ENCODE results near the gene ATXN7L1. TPM values are rescaled to one million over a fixed set of nuclear protein-coding genes. Genes with fewer than 3 reads are reported as not detected.

The ATXN7L1 gene
- total RNA-seq, 1 experiment from 2014 or later, result 29.9 TPM

DNA sequence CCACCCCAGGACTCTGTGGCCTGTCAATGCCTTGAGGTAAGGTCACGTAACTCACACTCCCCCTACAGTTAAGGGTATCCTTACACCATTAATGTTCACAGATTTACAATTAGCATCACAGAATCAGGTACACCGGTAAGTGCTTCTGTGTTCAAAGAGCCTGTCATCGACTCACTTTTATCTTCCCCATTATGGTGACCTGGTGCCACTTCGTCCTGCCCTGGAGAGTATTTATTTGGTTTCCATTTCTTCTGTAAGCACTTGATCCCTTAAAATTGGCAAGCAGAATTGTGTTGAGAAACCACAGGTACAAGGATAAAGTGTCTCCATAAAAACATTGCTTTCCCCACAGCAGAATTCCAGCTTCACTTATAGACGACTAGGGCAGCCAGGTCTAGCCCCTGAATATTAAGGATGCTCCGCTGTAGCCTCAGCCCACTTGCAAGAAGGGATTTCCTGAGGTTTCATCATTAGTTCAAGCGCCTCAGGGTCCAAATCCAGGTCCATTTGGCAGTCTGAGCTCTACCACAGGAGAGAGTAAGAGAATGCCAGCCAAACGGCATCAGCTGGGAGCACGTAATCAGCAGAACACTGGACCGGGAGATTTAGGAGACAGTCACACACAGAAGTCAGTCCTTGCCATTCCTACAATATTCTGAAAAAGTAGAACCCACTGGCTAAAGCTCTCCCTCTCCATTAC, 10.1 kb downstream of the ATXN7L1 start:
- intact Hi-C loops (cut with micrococcal nuclease; ENCODE audit: unreplicated experiment), result no loop called here
- no peak overlapping the region for H3K27ac ChIP-seq (ENCODE audit: low read depth, low read length, poor library complexity, severe bottlenecking)
- no peak overlapping the region for H3K4me3 ChIP-seq (ENCODE audit: low read depth, low read length, poor library complexity, severe bottlenecking)
- H3K27me3 ChIP-seq (replicated peaks; ENCODE audit: insufficient read depth, low read depth, low read length, poor library complexity), result no peaks in the 10 kb centered on the region
- DNase-seq (ENCODE audit: low spot score), result no peak
- H3K9me3 ChIP-seq (ENCODE audit: low read depth, low read length, poor library complexity, severe bottlenecking), result no peaks in the 10 kb centered on the region
- CTCF ChIA-PET, result no interaction called here
- no TSS peak for BruUV-seq (replicated peaks)
- POLR2A ChIA-PET (ENCODE audit: low non-redundant PET), result no interaction called here
- H3K36me3 ChIP-seq (ENCODE audit: insufficient read depth, low read length, poor library complexity, severe bottlenecking), result no peaks in the 10 kb centered on the region
- H3K4me1 ChIP-seq (ENCODE audit: insufficient read depth, low read length, poor library complexity, severe bottlenecking), result no peaks in the 10 kb centered on the region
- TF ChIP-seq, protein P1, sequence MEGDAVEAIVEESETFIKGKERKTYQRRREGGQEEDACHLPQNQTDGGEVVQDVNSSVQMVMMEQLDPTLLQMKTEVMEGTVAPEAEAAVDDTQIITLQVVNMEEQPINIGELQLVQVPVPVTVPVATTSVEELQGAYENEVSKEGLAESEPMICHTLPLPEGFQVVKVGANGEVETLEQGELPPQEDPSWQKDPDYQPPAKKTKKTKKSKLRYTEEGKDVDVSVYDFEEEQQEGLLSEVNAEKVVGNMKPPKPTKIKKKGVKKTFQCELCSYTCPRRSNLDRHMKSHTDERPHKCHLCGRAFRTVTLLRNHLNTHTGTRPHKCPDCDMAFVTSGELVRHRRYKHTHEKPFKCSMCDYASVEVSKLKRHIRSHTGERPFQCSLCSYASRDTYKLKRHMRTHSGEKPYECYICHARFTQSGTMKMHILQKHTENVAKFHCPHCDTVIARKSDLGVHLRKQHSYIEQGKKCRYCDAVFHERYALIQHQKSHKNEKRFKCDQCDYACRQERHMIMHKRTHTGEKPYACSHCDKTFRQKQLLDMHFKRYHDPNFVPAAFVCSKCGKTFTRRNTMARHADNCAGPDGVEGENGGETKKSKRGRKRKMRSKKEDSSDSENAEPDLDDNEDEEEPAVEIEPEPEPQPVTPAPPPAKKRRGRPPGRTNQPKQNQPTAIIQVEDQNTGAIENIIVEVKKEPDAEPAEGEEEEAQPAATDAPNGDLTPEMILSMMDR (conservative IDR thresholded peaks at IDR 0.05; ENCODE audit: low read depth, low read length), result no peak
- TF ChIP-seq EZH2 (IDR thresholded peaks at IDR 0.05; ENCODE audit: borderline replicate concordance, low read depth, low read length, poor library complexity, severe bottlenecking), result no peak

DNA sequence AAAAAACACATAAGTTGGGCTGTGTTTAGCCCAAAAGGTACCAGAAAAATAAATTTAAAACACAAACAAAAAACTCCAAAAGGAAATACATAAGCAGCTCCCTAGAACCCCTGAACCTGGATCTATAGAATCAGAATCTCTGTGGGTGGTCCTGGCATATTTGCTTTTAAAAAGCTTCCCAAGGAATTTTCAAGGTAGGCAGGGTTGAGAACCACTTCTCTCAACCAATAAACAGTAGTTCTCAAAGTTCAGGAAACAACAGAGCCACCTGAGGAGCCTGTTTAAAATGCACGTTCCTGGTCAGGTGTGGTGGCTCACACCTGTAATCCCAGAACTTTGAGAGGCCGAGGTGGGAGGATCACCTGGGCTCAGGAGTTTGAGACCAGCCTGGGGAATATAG, 12.5 kb downstream of the ATXN7L1 start:
- TF ChIP-seq, protein P1 (conservative IDR thresholded peaks at IDR 0.05; ENCODE audit: low read depth, low read length), result no peak
- TF ChIP-seq EZH2 (IDR thresholded peaks at IDR 0.05; ENCODE audit: borderline replicate concordance, low read depth, low read length, poor library complexity, severe bottlenecking), result no peak
- DNase-seq (ENCODE audit: low spot score), result no peak
- H3K9me3 ChIP-seq (ENCODE audit: low read depth, low read length, poor library complexity, severe bottlenecking), result no peaks in the 10 kb centered on the region
- no peak overlapping the region for H3K27ac ChIP-seq (ENCODE audit: low read depth, low read length, poor library complexity, severe bottlenecking)
- H3K27me3 ChIP-seq (replicated peaks; ENCODE audit: insufficient read depth, low read depth, low read length, poor library complexity), result no peaks in the 10 kb centered on the region
- H3K4me3 ChIP-seq (ENCODE audit: low read depth, low read length, poor library complexity, severe bottlenecking), result no peak overlapping the region
- no TSS peak for BruUV-seq (replicated peaks)
- ChIA-PET POLR2A (ENCODE audit: low non-redundant PET) (no interaction called here), CTCF (no interaction called here)
- intact Hi-C loops (cut with micrococcal nuclease; ENCODE audit: unreplicated experiment), result no loop called here
- H3K36me3 ChIP-seq (ENCODE audit: insufficient read depth, low read length, poor library complexity, severe bottlenecking), result no peaks in the 10 kb centered on the region
- H3K4me1 ChIP-seq (ENCODE audit: insufficient read depth, low read length, poor library complexity, severe bottlenecking), result no peaks in the 10 kb centered on the region

DNA sequence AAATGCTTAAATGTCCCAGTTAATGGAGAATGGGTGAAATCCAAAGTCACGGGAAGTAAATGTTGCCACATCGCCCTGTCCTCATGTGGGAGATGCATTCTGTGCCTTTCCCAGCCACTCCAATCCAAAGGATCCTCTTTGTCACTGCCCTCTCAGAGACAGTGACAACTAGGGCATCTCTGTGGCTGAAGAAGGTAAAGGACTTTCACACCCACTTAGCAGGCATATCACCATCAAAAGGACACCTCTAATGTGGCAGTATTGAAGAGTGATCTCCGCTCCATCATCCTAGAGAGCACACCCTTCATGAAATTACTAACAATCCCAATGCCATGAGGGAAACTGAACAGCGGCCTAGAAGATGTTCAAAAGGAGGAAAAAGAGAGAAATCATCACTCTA, 13.6 kb downstream of the ATXN7L1 start:
- Histone ChIP-seq H3K36me3 (ENCODE audit: insufficient read depth, low read length, poor library complexity, severe bottlenecking) (no peaks in the 10 kb centered on the region), H3K9me3 (ENCODE audit: low read depth, low read length, poor library complexity, severe bottlenecking) (no peaks in the 10 kb centered on the region), H3K4me3 (ENCODE audit: low read depth, low read length, poor library complexity, severe bottlenecking) (no peak overlapping the region), H3K4me1 (ENCODE audit: insufficient read depth, low read length, poor library complexity, severe bottlenecking) (no peaks in the 10 kb centered on the region), H3K27ac (ENCODE audit: low read depth, low read length, poor library complexity, severe bottlenecking) (no peak overlapping the region), H3K27me3 (replicated peaks; ENCODE audit: insufficient read depth, low read depth, low read length, poor library complexity) (no peaks in the 10 kb centered on the region)
- ChIA-PET CTCF (no interaction called here), POLR2A (ENCODE audit: low non-redundant PET) (no interaction called here)
- TF ChIP-seq EZH2 (IDR thresholded peaks at IDR 0.05; ENCODE audit: borderline replicate concordance, low read depth, low read length, poor library complexity, severe bottlenecking), result no peak
- TF ChIP-seq, protein P1 (conservative IDR thresholded peaks at IDR 0.05; ENCODE audit: low read depth, low read length), result no peak
- no TSS peak for BruUV-seq (replicated peaks)
- DNase-seq (ENCODE audit: low spot score), result no peak
- intact Hi-C loops (cut with micrococcal nuclease; ENCODE audit: unreplicated experiment), result no loop called here
